ENCODE results near the gene ARSB.

ARSB gene

DNA sequence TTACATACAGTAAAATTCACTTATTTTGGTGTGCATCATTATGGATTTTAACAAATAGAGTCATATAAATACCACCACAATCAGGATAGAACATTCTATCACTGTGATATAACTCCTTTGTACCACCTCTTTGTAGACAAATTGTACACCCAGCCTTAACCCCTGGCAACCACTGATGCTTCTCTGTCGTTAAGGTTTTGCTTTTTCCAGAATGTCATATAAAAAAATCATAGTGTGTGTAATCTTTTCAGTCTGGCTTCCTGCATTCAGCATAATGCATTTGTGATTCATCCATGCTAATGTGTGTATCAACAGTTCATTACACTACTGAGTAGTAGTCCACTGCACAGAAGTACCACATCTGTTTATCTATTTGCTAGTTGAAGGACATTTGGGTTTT lies 81.2 kb downstream of the ARSB start:
- Histone ChIP-seq H3K4me1 (ENCODE audit: low read length) (no peaks in the 10 kb centered on the region), H3K27ac (ENCODE audit: low read length) (no peak overlapping the region), H3K4me3 (ENCODE audit: low read length) (no peak overlapping the region), H3K4me2 (ENCODE audit: low read depth, low read length) (no peak overlapping the region), H4K20me1 (ENCODE audit: insufficient read depth, low read length) (no peaks in the 10 kb centered on the region), H3K9me2 (replicated peaks; ENCODE audit: insufficient read depth, low read length) (no peaks in the 10 kb centered on the region), H3K79me2 (ENCODE audit: low read length) (no peaks in the 10 kb centered on the region), H3F3A (ENCODE audit: insufficient read depth, low read length) (no peaks in the 10 kb centered on the region), H3K9me3 (replicated peaks; ENCODE audit: insufficient read depth, low read length) (no peaks in the 10 kb centered on the region), H3K9ac (ENCODE audit: low read length) (no peak overlapping the region), H3K27me3 (replicated peaks; ENCODE audit: insufficient read depth, low read length) (no peaks in the 10 kb centered on the region), H3K36me3 (replicated peaks; ENCODE audit: insufficient read depth, low read length) (no peaks in the 10 kb centered on the region), H2AFZ (ENCODE audit: low read length) (no peak overlapping the region)
- TF ChIP-seq EZH2 (optimal IDR thresholded peaks at IDR 0.05; ENCODE audit: low read depth, low read length) (no peak), EZH2phosphoT487 (IDR thresholded peaks at IDR 0.05; ENCODE audit: low read length) (no peak)
- TF ChIP-seq, protein P1, sequence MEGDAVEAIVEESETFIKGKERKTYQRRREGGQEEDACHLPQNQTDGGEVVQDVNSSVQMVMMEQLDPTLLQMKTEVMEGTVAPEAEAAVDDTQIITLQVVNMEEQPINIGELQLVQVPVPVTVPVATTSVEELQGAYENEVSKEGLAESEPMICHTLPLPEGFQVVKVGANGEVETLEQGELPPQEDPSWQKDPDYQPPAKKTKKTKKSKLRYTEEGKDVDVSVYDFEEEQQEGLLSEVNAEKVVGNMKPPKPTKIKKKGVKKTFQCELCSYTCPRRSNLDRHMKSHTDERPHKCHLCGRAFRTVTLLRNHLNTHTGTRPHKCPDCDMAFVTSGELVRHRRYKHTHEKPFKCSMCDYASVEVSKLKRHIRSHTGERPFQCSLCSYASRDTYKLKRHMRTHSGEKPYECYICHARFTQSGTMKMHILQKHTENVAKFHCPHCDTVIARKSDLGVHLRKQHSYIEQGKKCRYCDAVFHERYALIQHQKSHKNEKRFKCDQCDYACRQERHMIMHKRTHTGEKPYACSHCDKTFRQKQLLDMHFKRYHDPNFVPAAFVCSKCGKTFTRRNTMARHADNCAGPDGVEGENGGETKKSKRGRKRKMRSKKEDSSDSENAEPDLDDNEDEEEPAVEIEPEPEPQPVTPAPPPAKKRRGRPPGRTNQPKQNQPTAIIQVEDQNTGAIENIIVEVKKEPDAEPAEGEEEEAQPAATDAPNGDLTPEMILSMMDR (IDR thresholded peaks at IDR 0.05; ENCODE audit: low read length) = no peak
- DNase-seq = no peak

DNA sequence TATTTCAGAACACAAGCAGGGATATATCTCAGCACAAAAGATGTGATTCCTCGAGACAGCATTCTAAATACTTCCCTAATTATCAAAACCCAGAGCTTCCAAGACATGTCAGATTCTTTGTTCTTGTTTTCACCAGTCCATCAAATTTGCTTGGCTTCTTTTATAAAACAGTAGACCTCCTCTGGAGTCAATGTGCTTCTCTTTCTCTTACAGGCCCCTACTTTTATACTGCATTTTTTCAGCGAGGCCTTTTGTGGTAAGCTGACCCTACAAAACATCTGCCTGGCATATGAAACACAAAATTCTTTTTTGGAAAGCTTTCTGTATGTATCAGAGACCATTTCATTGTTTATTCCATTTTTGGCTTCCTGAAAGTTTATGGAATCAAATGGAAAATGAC lies 81.8 kb downstream of the ARSB start:
- H3K9me3 ChIP-seq (replicated peaks; ENCODE audit: insufficient read depth, low read length) = no peaks in the 10 kb centered on the region
- H2AFZ ChIP-seq (ENCODE audit: low read length) = no peak overlapping the region
- no peaks in the 10 kb centered on the region for H3K27me3 ChIP-seq (replicated peaks; ENCODE audit: insufficient read depth, low read length)
- H3K4me1 ChIP-seq (ENCODE audit: low read length) = no peaks in the 10 kb centered on the region
- H3K9ac ChIP-seq (ENCODE audit: low read length) = no peak overlapping the region
- no peak overlapping the region for H3K4me3 ChIP-seq (ENCODE audit: low read length)
- no peaks in the 10 kb centered on the region for H3K9me2 ChIP-seq (replicated peaks; ENCODE audit: insufficient read depth, low read length)
- no peaks in the 10 kb centered on the region for H3F3A ChIP-seq (ENCODE audit: insufficient read depth, low read length)
- no peak overlapping the region for H3K4me2 ChIP-seq (ENCODE audit: low read depth, low read length)
- TF ChIP-seq EZH2 (optimal IDR thresholded peaks at IDR 0.05; ENCODE audit: low read depth, low read length) (no peak), EZH2phosphoT487 (IDR thresholded peaks at IDR 0.05; ENCODE audit: low read length) (no peak)
- TF ChIP-seq, protein P1 (IDR thresholded peaks at IDR 0.05; ENCODE audit: low read length) = no peak
- no peaks in the 10 kb centered on the region for H3K36me3 ChIP-seq (replicated peaks; ENCODE audit: insufficient read depth, low read length)
- H3K27ac ChIP-seq (ENCODE audit: low read length) = no peak overlapping the region
- no peaks in the 10 kb centered on the region for H4K20me1 ChIP-seq (ENCODE audit: insufficient read depth, low read length)
- H3K79me2 ChIP-seq (ENCODE audit: low read length) = no peaks in the 10 kb centered on the region
- no peak for DNase-seq

DNA sequence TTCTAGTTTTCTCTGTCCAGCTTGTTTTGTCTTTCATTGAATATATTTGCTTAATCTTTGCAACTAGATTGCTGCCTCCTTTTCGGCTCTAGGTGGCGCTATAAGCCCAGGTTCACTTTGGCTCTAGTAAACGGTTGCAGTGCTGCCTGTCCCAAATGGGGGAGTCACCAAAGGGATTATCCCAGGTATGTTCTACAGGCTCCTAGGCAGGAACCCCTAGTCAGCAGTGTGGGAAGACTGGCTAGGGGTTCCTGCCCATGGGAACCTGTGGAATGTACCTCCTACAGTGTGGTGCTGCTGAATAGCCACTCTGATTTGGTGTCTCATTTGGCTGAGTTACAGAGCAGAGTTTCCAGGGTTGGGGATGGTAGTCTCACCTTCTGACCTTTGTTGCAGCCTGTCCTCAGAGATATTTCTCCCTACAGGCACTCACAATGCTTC lies 85.2 kb downstream of the ARSB start:
- H3K4me2 ChIP-seq (ENCODE audit: low read depth, low read length) = no peak overlapping the region
- no peaks in the 10 kb centered on the region for H3K9me2 ChIP-seq (replicated peaks; ENCODE audit: insufficient read depth, low read length)
- no peaks in the 10 kb centered on the region for H4K20me1 ChIP-seq (ENCODE audit: insufficient read depth, low read length)
- no peaks in the 10 kb centered on the region for H3K36me3 ChIP-seq (replicated peaks; ENCODE audit: insufficient read depth, low read length)
- H2AFZ ChIP-seq (ENCODE audit: low read length) = no peak overlapping the region
- TF ChIP-seq, protein P1 (IDR thresholded peaks at IDR 0.05; ENCODE audit: low read length) = peak; percentile 60
- TF ChIP-seq EZH2phosphoT487 (IDR thresholded peaks at IDR 0.05; ENCODE audit: low read length) (no peak), EZH2 (optimal IDR thresholded peaks at IDR 0.05; ENCODE audit: low read depth, low read length) (no peak)
- H3F3A ChIP-seq (ENCODE audit: insufficient read depth, low read length) = no peaks in the 10 kb centered on the region
- no peak overlapping the region for H3K27ac ChIP-seq (ENCODE audit: low read length)
- H3K9me3 ChIP-seq (replicated peaks; ENCODE audit: insufficient read depth, low read length) = no peaks in the 10 kb centered on the region
- H3K4me3 ChIP-seq (ENCODE audit: low read length) = no peak overlapping the region
- DNase-seq = peak; percentile 29
- H3K9ac ChIP-seq (ENCODE audit: low read length) = no peak overlapping the region
- peaks cover 3% of the 10 kb centered on the region for H3K4me1 ChIP-seq (ENCODE audit: low read length)
- no peaks in the 10 kb centered on the region for H3K27me3 ChIP-seq (replicated peaks; ENCODE audit: insufficient read depth, low read length)
- no peaks in the 10 kb centered on the region for H3K79me2 ChIP-seq (ENCODE audit: low read length)
